ENCODE measurements around the gene HOXD9.
A peak's percentile ranks its signal among the peaks of the same experiment; 100 is the strongest.

Gene HOXD9

GRCh38 chr2:176152350-176153181 lies 30.0 kb downstream of the HOXD9 start:
- no peak for DNase-seq (ENCODE audit: low spot score)

- DNase-seq (ENCODE audit: low spot score) = no peak
These were observed 32.2 kb downstream of the HOXD9 start for GRCh38 chr2:176154576-176155252.

- no peak for DNase-seq (ENCODE audit: low spot score)
These were observed 33.0 kb downstream of the HOXD9 start for GRCh38 chr2:176155356-176156044.

GRCh38 chr2:176156301-176156806 lies 33.8 kb downstream of the HOXD9 start:
- no peak for DNase-seq (ENCODE audit: low spot score)

GRCh38 chr2:176156807-176157498 lies 34.4 kb downstream of the HOXD9 start, which contains the start of gene HOXD3:
TSS of gene HOXD3 (plus strand) at chr2:176157307. CDS start at chr2:176169115, 11,808 bp downstream.
- DNase-seq (ENCODE audit: low spot score) = no peak

GRCh38 chr2:176157499-176158185 lies 35.1 kb downstream of the HOXD9 start:
- peak; percentile 32 for DNase-seq (ENCODE audit: low spot score)

GRCh38 chr2:176158186-176158591 lies 35.7 kb downstream of the HOXD9 start:
- no peak for DNase-seq (ENCODE audit: low spot score)

GRCh38 chr2:176158855-176159662 lies 36.5 kb downstream of the HOXD9 start:
- no peak for DNase-seq (ENCODE audit: low spot score)

- DNase-seq (ENCODE audit: low spot score) = no peak
These were observed 37.2 kb downstream of the HOXD9 start for GRCh38 chr2:176159663-176160250.

GRCh38 chr2:176160251-176160985 lies 37.9 kb downstream of the HOXD9 start:
- DNase-seq (ENCODE audit: low spot score) = no peak

GRCh38 chr2:176160986-176161824 lies 38.7 kb downstream of the HOXD9 start:
- no peak for DNase-seq (ENCODE audit: low spot score)

GRCh38 chr2:176161825-176162626 lies 39.5 kb downstream of the HOXD9 start:
- no peak for DNase-seq (ENCODE audit: low spot score)

GRCh38 chr2:176162911-176163671 lies 40.6 kb downstream of the HOXD9 start:
- DNase-seq (ENCODE audit: low spot score) = peak; percentile 66

- no peak for DNase-seq (ENCODE audit: low spot score)
These were observed 41.1 kb downstream of the HOXD9 start for GRCh38 chr2:176163672-176164056.

- DNase-seq (ENCODE audit: low spot score) = no peak
These were observed 41.7 kb downstream of the HOXD9 start for GRCh38 chr2:176164201-176164600.

GRCh38 chr2:176164611-176165369 lies 42.3 kb downstream of the HOXD9 start:
- DNase-seq (ENCODE audit: low spot score) = peak; percentile 46

Measured in SW480 (cell line).